Fibroblast of lung (primary cell): ENCODE measurements around the gene FAXC. TPM values are rescaled to one million over a fixed set of nuclear protein-coding genes. Genes with fewer than 3 reads are reported as not detected.

Experiments
- DNase-seq, 2 donors: peaks; one replicate each; pipeline versions ENCODE4 v3.0.0 to v3.0.0-alpha.2; 2010; ENCODE audit warnings: low read depth in 2 of 2
- H2AFZ ChIP-seq: 2 replicates; pipeline ENCODE4 v1.5.1; 2012; ENCODE audit warnings: low read length, control low read depth, inconsistent platforms
- H3K27ac ChIP-seq: 2 replicates; pipeline ENCODE4 v1.5.1; 2011; ENCODE audit warnings: low read length, control low read depth; ENCODE audit not compliant: insufficient read depth
- H3K27me3 ChIP-seq: 2 replicates; pipeline ENCODE4 v1.5.1; 2011; ENCODE audit warnings: mild to moderate bottlenecking, low read length; ENCODE audit not compliant: control insufficient read depth, insufficient read depth
- H3K36me3 ChIP-seq: 2 replicates; pipeline ENCODE4 v1.5.1; 2011; ENCODE audit warnings: low read length; ENCODE audit not compliant: control insufficient read depth, insufficient read depth
- H3K4me1 ChIP-seq: 2 replicates; pipeline ENCODE4 v1.5.1; 2011; ENCODE audit warnings: low read length; ENCODE audit not compliant: control insufficient read depth, insufficient read depth; ENCODE audit errors: extremely low read depth
- H3K4me2 ChIP-seq: 2 replicates; pipeline ENCODE4 v1.5.1; 2011; ENCODE audit warnings: low read length, control low read depth; ENCODE audit not compliant: insufficient read depth; ENCODE audit errors: extremely low read depth
- H3K4me3 ChIP-seq, 4 experiments: fragments of 200-600 bp in 1 of 4; sonication (generic) in 1 of 4; replicated peaks in 1 of 4; 2 replicates each; pipeline ENCODE4 v1.5.1; 2011 to 2016; ENCODE audit warnings: low read length in 4 of 4, low read depth in 3 of 4, mild to moderate bottlenecking in 3 of 4, control low read depth in 2 of 4, inconsistent platforms in 1 of 4, mixed read lengths in 1 of 4; ENCODE audit not compliant: insufficient read depth in 1 of 4; ENCODE audit errors: control extremely low read depth in 1 of 4
- H3K79me2 ChIP-seq: 2 replicates; pipeline ENCODE4 v1.5.1; 2012; ENCODE audit warnings: mild to moderate bottlenecking, low read length, inconsistent platforms; ENCODE audit not compliant: control insufficient read depth, insufficient read depth
- H3K9ac ChIP-seq: 2 replicates; pipeline ENCODE4 v1.5.1; 2011; ENCODE audit warnings: mild to moderate bottlenecking, low read length, control low read depth; ENCODE audit not compliant: insufficient read depth
- H3K9me3 ChIP-seq: 2 replicates; pipeline ENCODE4 v1.5.1; 2012; ENCODE audit warnings: low read depth, low read length; ENCODE audit not compliant: control insufficient read depth, insufficient read depth
- H4K20me1 ChIP-seq: 2 replicates; pipeline ENCODE4 v1.5.1; 2011; ENCODE audit warnings: low read length; ENCODE audit not compliant: control insufficient read depth, insufficient read depth; ENCODE audit errors: extremely low read depth
- CTCF ChIP-seq, 2 donors: IDR thresholded peaks in 1 of 2; conservative IDR thresholded peaks in 1 of 2; 1 replicate in 1 of 2; 2 replicates in 1 of 2; pipeline ENCODE4 v1.5.1; 2011 to 2012; ENCODE audit warnings: low read length in 2 of 2, control low read depth in 1 of 2, inconsistent platforms in 1 of 2, low read depth in 1 of 2, mild to moderate bottlenecking in 1 of 2
- EZH2 ChIP-seq: IDR thresholded peaks from 2 replicates; pipeline ENCODE4 v1.5.1; 2012; ENCODE audit warnings: low read length, control low read depth, mild to moderate bottlenecking; ENCODE audit errors: missing control alignments
- polyA plus RNA-seq, 2 donors: library from polyadenylated mRNA; depleted of rRNA in 1 of 2; stranded (reverse) in 1 of 2; unstranded in 1 of 2; fragments of >200 nt; gene quantifications; 2 replicates each; pipeline ENCODE4 v1.2.1, GENCODE V29; 2011 to 2012; ENCODE audit warnings: missing spikeins in 1 of 2
- total RNA-seq: library from RNA; depleted of rRNA; stranded (reverse); fragments of >200 nt; gene quantifications from 2 replicates; pipeline ENCODE4 v1.2.1, GENCODE V29; 2014

The FAXC gene
- total and polyA plus RNA-seq, 2 donors (not counting 1 experiment from before 2014, with no cell fraction given): 0.17 to 2.7 TPM

- Histone ChIP-seq H3K4me1 (no peaks in the 10 kb centered on the region), H2AFZ (no peak overlapping the region), H3K4me3 (no peak overlapping the region), H3K9me3 (no peaks in the 10 kb centered on the region), H3K27me3 (no peaks in the 10 kb centered on the region), H3K4me2 (no peak overlapping the region), H3K79me2 (no peaks in the 10 kb centered on the region), H4K20me1 (no peaks in the 10 kb centered on the region), H3K36me3 (no peaks in the 10 kb centered on the region), H3K27ac (no peak overlapping the region), H3K9ac (no peak overlapping the region)
- peak; percentile 43 to 71 for DNase-seq
- no peak for TF ChIP-seq EZH2
- peak; percentile 66 to 74 for TF ChIP-seq CTCF (conservative IDR thresholded peaks at IDR 0.05 in 1 of 2, IDR thresholded peaks at IDR 0.05 in 1 of 2; ENCODE audit: low read depth in 1 of 2, low read length in 2 of 2)
Observed at GRCh38 chr6:99334526-99335127, 14.8 kb downstream of the FAXC start.

- Histone ChIP-seq H3K27ac (no peak overlapping the region), H3K9ac (no peak overlapping the region), H2AFZ (no peak overlapping the region), H4K20me1 (no peaks in the 10 kb centered on the region), H3K27me3 (no peaks in the 10 kb centered on the region), H3K36me3 (no peaks in the 10 kb centered on the region), H3K79me2 (no peaks in the 10 kb centered on the region), H3K4me3 (no peak overlapping the region), H3K4me2 (no peak overlapping the region), H3K9me3 (no peaks in the 10 kb centered on the region), H3K4me1 (no peaks in the 10 kb centered on the region)
- no peak for DNase-seq
- no peak for TF ChIP-seq CTCF (conservative IDR thresholded peaks at IDR 0.05 in 1 of 2, IDR thresholded peaks at IDR 0.05 in 1 of 2; ENCODE audit: low read depth in 1 of 2, low read length in 2 of 2)
- no peak for TF ChIP-seq EZH2
Observed at GRCh38 chr6:99333068-99333467, 16.4 kb downstream of the FAXC start.

GRCh38 chr6:99331531-99331930 lies 17.9 kb downstream of the FAXC start:
- Histone ChIP-seq H3K27me3 (no peaks in the 10 kb centered on the region), H2AFZ (no peak overlapping the region), H3K79me2 (no peaks in the 10 kb centered on the region), H3K4me2 (no peak overlapping the region), H3K4me3 (no peak overlapping the region), H3K36me3 (no peaks in the 10 kb centered on the region), H3K9ac (no peak overlapping the region), H3K4me1 (no peaks in the 10 kb centered on the region), H3K9me3 (no peaks in the 10 kb centered on the region), H4K20me1 (no peaks in the 10 kb centered on the region), H3K27ac (no peak overlapping the region)
- no peak for DNase-seq
- TF ChIP-seq EZH2: no peak
- TF ChIP-seq CTCF (conservative IDR thresholded peaks at IDR 0.05 in 1 of 2, IDR thresholded peaks at IDR 0.05 in 1 of 2; ENCODE audit: low read depth in 1 of 2, low read length in 2 of 2): no peak
